Measurements from ENCODE around the gene BBS12. TPM values are rescaled to one million over a fixed set of nuclear protein-coding genes. Genes with fewer than 3 reads are reported as not detected.

BBS12 gene
- total and polyA plus RNA-seq, 2 experiments from 2014 or later = 2.3 to 2.6 TPM

DNA sequence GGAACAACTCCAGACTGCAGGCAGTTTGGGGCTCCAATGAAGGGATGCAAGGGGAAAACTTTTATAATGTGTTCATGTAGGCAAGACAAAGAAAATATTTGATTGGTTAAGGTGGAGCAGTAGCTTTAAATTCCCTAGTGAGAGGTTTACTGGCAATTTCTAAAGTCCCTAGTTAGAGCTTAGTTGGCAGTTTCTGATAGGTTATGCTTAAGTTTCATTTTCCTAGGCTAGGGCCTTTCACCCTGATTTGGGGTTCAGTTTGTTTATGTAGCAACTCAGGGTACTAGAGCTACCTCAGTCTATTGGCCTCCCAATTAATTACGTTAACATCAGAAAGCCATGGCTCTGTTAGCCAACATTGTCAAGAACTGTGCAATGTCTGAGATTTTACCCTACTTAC lies 14.6 kb downstream of the BBS12 start:
- Histone ChIP-seq H3K36me3 (ENCODE audit: insufficient read depth) (no peaks in the 10 kb centered on the region; the same call in 1 of the 2 replicates), H3K27ac (ENCODE audit: low read depth) (peak overlapping the region; percentile 39; the same call in 1 of the 2 replicates), H4K20me1 (replicated peaks; ENCODE audit: insufficient read depth) (no peaks in the 10 kb centered on the region), H3F3A (replicated peaks; ENCODE audit: low read depth) (no peaks in the 10 kb centered on the region), H3K27me3 (ENCODE audit: insufficient read depth) (no peaks in the 10 kb centered on the region), H3K79me2 (replicated peaks; ENCODE audit: insufficient read depth) (no peaks in the 10 kb centered on the region), H2AFZ (peak overlapping the region; percentile 6; the same call in 1 of the 2 replicates), H3K4me1 (ENCODE audit: insufficient read depth) (peaks cover 8% of the 10 kb centered on the region; the same call in 1 of the 2 replicates), H3K4me2 (no peak overlapping the region), H3K4me3 (no peak overlapping the region), H3K9me2 (ENCODE audit: insufficient read depth) (peaks cover 4% of the 10 kb centered on the region; the same call in 1 of the 2 replicates)
- Mint-ChIP-seq H3K4me1 (peaks cover 7% of the 10 kb centered on the region; the same call in 2 of the 3 replicates), H3K27ac (no peak overlapping the region), H3K27me3 (ENCODE audit: insufficient read depth, low read depth, poor library complexity) (peaks cover 1% of the 10 kb centered on the region), H3K4me3 (no peak overlapping the region), H3K36me3 (ENCODE audit: low read depth) (peaks cover 11% of the 10 kb centered on the region), H3K9me3 (peaks cover 9% of the 10 kb centered on the region; the same call in 2 of the 3 replicates)
- TF ChIP-seq CREB1 (CRISPR knock-in tag; IDR thresholded peaks at IDR 0.05; ENCODE audit: low read depth) (no peak), STAT1 (IDR thresholded peaks at IDR 0.05; ENCODE audit: unreplicated experiment) (no peak), EZH2 (IDR thresholded peaks at IDR 0.05; ENCODE audit: low read depth, unreplicated experiment) (no peak), EZH2phosphoT487 (IDR thresholded peaks at IDR 0.05; ENCODE audit: unreplicated experiment) (no peak), NANOG (IDR thresholded peaks at IDR 0.05; ENCODE audit: borderline replicate concordance) (no peak), ZNF331 (CRISPR knock-in tag; IDR thresholded peaks at IDR 0.05; ENCODE audit: low read depth) (no peak), JUNB (IDR thresholded peaks at IDR 0.05; ENCODE audit: unreplicated experiment) (no peak), ZNF114 (CRISPR knock-in tag; IDR thresholded peaks at IDR 0.05) (no peak)
- TF ChIP-seq, protein P1, sequence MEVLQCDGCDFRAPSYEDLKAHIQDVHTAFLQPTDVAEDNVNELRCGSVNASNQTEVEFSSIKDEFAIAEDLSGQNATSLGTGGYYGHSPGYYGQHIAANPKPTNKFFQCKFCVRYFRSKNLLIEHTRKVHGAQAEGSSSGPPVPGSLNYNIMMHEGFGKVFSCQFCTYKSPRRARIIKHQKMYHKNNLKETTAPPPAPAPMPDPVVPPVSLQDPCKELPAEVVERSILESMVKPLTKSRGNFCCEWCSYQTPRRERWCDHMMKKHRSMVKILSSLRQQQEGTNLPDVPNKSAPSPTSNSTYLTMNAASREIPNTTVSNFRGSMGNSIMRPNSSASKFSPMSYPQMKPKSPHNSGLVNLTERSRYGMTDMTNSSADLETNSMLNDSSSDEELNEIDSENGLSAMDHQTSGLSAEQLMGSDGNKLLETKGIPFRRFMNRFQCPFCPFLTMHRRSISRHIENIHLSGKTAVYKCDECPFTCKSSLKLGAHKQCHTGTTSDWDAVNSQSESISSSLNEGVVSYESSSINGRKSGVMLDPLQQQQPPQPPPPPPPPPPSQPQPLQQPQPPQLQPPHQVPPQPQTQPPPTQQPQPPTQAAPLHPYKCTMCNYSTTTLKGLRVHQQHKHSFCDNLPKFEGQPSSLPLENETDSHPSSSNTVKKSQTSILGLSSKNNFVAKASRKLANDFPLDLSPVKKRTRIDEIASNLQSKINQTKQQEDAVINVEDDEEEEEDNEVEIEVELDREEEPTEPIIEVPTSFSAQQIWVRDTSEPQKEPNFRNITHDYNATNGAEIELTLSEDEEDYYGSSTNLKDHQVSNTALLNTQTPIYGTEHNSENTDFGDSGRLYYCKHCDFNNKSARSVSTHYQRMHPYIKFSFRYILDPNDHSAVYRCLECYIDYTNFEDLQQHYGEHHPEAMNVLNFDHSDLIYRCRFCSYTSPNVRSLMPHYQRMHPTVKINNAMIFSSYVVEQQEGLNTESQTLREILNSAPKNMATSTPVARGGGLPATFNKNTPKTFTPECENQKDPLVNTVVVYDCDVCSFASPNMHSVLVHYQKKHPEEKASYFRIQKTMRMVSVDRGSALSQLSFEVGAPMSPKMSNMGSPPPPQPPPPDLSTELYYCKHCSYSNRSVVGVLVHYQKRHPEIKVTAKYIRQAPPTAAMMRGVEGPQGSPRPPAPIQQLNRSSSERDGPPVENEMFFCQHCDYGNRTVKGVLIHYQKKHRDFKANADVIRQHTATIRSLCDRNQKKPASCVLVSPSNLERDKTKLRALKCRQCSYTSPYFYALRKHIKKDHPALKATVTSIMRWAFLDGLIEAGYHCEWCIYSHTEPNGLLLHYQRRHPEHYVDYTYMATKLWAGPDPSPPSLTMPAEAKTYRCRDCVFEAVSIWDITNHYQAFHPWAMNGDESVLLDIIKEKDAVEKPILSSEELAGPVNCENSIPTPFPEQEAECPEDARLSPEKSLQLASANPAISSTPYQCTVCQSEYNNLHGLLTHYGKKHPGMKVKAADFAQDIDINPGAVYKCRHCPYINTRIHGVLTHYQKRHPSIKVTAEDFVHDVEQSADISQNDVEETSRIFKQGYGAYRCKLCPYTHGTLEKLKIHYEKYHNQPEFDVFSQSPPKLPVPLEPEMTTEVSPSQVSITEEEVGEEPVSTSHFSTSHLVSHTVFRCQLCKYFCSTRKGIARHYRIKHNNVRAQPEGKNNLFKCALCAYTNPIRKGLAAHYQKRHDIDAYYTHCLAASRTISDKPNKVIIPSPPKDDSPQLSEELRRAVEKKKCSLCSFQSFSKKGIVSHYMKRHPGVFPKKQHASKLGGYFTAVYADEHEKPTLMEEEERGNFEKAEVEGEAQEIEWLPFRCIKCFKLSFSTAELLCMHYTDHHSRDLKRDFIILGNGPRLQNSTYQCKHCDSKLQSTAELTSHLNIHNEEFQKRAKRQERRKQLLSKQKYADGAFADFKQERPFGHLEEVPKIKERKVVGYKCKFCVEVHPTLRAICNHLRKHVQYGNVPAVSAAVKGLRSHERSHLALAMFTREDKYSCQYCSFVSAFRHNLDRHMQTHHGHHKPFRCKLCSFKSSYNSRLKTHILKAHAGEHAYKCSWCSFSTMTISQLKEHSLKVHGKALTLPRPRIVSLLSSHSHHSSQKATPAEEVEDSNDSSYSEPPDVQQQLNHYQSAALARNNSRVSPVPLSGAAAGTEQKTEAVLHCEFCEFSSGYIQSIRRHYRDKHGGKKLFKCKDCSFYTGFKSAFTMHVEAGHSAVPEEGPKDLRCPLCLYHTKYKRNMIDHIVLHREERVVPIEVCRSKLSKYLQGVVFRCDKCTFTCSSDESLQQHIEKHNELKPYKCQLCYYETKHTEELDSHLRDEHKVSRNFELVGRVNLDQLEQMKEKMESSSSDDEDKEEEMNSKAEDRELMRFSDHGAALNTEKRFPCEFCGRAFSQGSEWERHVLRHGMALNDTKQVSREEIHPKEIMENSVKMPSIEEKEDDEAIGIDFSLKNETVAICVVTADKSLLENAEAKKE (CRISPR knock-in tag; IDR thresholded peaks at IDR 0.05) = no peak
- TF ChIP-seq, protein P2, sequence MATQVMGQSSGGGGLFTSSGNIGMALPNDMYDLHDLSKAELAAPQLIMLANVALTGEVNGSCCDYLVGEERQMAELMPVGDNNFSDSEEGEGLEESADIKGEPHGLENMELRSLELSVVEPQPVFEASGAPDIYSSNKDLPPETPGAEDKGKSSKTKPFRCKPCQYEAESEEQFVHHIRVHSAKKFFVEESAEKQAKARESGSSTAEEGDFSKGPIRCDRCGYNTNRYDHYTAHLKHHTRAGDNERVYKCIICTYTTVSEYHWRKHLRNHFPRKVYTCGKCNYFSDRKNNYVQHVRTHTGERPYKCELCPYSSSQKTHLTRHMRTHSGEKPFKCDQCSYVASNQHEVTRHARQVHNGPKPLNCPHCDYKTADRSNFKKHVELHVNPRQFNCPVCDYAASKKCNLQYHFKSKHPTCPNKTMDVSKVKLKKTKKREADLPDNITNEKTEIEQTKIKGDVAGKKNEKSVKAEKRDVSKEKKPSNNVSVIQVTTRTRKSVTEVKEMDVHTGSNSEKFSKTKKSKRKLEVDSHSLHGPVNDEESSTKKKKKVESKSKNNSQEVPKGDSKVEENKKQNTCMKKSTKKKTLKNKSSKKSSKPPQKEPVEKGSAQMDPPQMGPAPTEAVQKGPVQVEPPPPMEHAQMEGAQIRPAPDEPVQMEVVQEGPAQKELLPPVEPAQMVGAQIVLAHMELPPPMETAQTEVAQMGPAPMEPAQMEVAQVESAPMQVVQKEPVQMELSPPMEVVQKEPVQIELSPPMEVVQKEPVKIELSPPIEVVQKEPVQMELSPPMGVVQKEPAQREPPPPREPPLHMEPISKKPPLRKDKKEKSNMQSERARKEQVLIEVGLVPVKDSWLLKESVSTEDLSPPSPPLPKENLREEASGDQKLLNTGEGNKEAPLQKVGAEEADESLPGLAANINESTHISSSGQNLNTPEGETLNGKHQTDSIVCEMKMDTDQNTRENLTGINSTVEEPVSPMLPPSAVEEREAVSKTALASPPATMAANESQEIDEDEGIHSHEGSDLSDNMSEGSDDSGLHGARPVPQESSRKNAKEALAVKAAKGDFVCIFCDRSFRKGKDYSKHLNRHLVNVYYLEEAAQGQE (IDR thresholded peaks at IDR 0.05; ENCODE audit: unreplicated experiment) = no peak
- DNase-seq (ENCODE audit: low spot score) = no peak
- no peak for ATAC-seq
